HFFc6 (cell line): ENCODE data around the gene LAMTOR2. TPM values are rescaled to one million over a fixed set of nuclear protein-coding genes. Genes with fewer than 3 reads are reported as not detected.

Source experiments
- DNase-seq: peaks from one replicate; pipeline ENCODE4 v3.0.0-alpha.2; 2018
- H3K27ac Mint-ChIP-seq: 2 replicates; pipeline ENCODE4 v1.8.0; 2020; ENCODE audit warnings: mild to moderate bottlenecking, mixed read lengths
- H3K27me3 Mint-ChIP-seq: 2 replicates; pipeline ENCODE4 v1.8.0; 2021; ENCODE audit warnings: mild to moderate bottlenecking, moderate library complexity, mixed read lengths; ENCODE audit not compliant: insufficient read depth
- H3K36me3 Mint-ChIP-seq: 2 replicates; pipeline ENCODE4 v1.8.0; 2021; ENCODE audit warnings: low read depth, mixed read lengths
- H3K4me1 Mint-ChIP-seq: 2 replicates; pipeline ENCODE4 v1.8.0; 2020; ENCODE audit warnings: low read depth, mixed read lengths
- H3K4me3 Mint-ChIP-seq: 2 replicates; pipeline ENCODE4 v1.8.0; 2020; ENCODE audit warnings: mild to moderate bottlenecking, moderate library complexity, mixed read lengths
- H3K9me3 Mint-ChIP-seq: 2 replicates; pipeline ENCODE4 v1.8.0; 2020; ENCODE audit warnings: mild to moderate bottlenecking, mixed read lengths
- total RNA-seq, 6 experiments: library from RNA; stranded (reverse); fragmentation: NEBNext Ultra II Directional; extraction: Animal tissue kit (Norgen Biotek cat#: 25700); gene quantifications; 2 replicates in 1 of 6; 3 replicates in 5 of 6; pipeline ENCODE4 v1.2.3, GENCODE V29; 2021
- TF ChIP-seq, protein P1 (sequence below): fragments of 200-600 bp; sonication (generic); IDR thresholded peaks from 2 replicates; pipeline ENCODE4 v1.5.0; 2021; ENCODE audit warnings: antibody characterized with exemption, mild to moderate bottlenecking

LAMTOR2 gene
- total RNA-seq, 6 experiments from 2014 or later, result 48.5 to 73.6 (median 62.5) TPM

- peak; percentile 73 for DNase-seq
- H3K27ac Mint-ChIP-seq, result peak overlapping the region; percentile 99
- no peaks in the 10 kb centered on the region for H3K36me3 Mint-ChIP-seq
- H3K4me1 Mint-ChIP-seq, result peaks cover 87% of the 10 kb centered on the region
- H3K27me3 Mint-ChIP-seq, result peaks cover 5% of the 10 kb centered on the region; the same call in 1 of the 2 replicates
- TF ChIP-seq, protein P1, sequence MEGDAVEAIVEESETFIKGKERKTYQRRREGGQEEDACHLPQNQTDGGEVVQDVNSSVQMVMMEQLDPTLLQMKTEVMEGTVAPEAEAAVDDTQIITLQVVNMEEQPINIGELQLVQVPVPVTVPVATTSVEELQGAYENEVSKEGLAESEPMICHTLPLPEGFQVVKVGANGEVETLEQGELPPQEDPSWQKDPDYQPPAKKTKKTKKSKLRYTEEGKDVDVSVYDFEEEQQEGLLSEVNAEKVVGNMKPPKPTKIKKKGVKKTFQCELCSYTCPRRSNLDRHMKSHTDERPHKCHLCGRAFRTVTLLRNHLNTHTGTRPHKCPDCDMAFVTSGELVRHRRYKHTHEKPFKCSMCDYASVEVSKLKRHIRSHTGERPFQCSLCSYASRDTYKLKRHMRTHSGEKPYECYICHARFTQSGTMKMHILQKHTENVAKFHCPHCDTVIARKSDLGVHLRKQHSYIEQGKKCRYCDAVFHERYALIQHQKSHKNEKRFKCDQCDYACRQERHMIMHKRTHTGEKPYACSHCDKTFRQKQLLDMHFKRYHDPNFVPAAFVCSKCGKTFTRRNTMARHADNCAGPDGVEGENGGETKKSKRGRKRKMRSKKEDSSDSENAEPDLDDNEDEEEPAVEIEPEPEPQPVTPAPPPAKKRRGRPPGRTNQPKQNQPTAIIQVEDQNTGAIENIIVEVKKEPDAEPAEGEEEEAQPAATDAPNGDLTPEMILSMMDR, result peak; percentile 20; the same call in 1 of the 2 replicates
- H3K9me3 Mint-ChIP-seq, result no peaks in the 10 kb centered on the region
- H3K4me3 Mint-ChIP-seq, result peak overlapping the region; percentile 82
Measured at GRCh38 chr1:156104861-156105832, 50.6 kb downstream of the LAMTOR2 start.

GRCh38 chr1:156106624-156107488 lies 52.3 kb downstream of the LAMTOR2 start:
- DNase-seq, result peak; percentile 49

GRCh38 chr1:156108057-156108456 lies 53.5 kb downstream of the LAMTOR2 start:
- H3K4me3 Mint-ChIP-seq, result no peak overlapping the region
- H3K9me3 Mint-ChIP-seq, result no peaks in the 10 kb centered on the region
- H3K27ac Mint-ChIP-seq, result peak overlapping the region; percentile 54
- H3K4me1 Mint-ChIP-seq, result peaks cover 75% of the 10 kb centered on the region
- peaks cover 5% of the 10 kb centered on the region; the same call in 1 of the 2 replicates for H3K27me3 Mint-ChIP-seq
- TF ChIP-seq, protein P1, result no peak
- no peaks in the 10 kb centered on the region for H3K36me3 Mint-ChIP-seq
- DNase-seq, result no peak

More at GRCh38 chr1:156106624-156107488, 52.3 kb downstream of the LAMTOR2 start:
- Mint-ChIP-seq H3K27ac (peak overlapping the region; percentile 99), H3K4me3 (peak overlapping the region; percentile 82), H3K9me3 (no peaks in the 10 kb centered on the region), H3K4me1 (peaks cover 75% of the 10 kb centered on the region), H3K36me3 (no peaks in the 10 kb centered on the region), H3K27me3 (peaks cover 5% of the 10 kb centered on the region; the same call in 1 of the 2 replicates)
- TF ChIP-seq, protein P1, result no peak

Other genes starting within 250 kb of the LAMTOR2 start
- 10 to 100 TPM; 24.2 to 31.3 (median 28.6) TPM for gene GON4L, start 197.6 kb upstream of the LAMTOR2 start, total RNA-seq
- gene SYT11, start 195.2 kb upstream of the LAMTOR2 start, total RNA-seq, result 10 to 100 TPM; 38.9 to 56.0 (median 48.8) TPM
- gene RIT1, start 143.4 kb upstream of the LAMTOR2 start, total RNA-seq, result 10 to 100 TPM; 26.1 to 35.4 (median 32.1) TPM
- gene KHDC4, start 120.4 kb upstream of the LAMTOR2 start, total RNA-seq, result 10 to 100 TPM; 22.6 to 26.1 (median 23.5) TPM
- gene RXFP4, start 113.1 kb upstream of the LAMTOR2 start, total RNA-seq, result not detected
- gene ARHGEF2, start 76.2 kb upstream of the LAMTOR2 start, total RNA-seq, result 10 to 100 TPM; 82.0 to 94.6 (median 83.9) TPM
- gene SSR2, start 33.8 kb upstream of the LAMTOR2 start, total RNA-seq, result 100 to 1,000 TPM; 341 to 419 (median 374) TPM
- gene UBQLN4, start 984 bp upstream of the LAMTOR2 start, total RNA-seq, result 10 to 100 TPM; 31.6 to 36.0 (median 32.9) TPM
- gene RAB25, start 6.4 kb downstream of the LAMTOR2 start, total RNA-seq, result not detected
- 1 to 10 TPM; 1.4 to 3.1 (median 2.2) TPM for gene MEX3A, start 27.7 kb downstream of the LAMTOR2 start, total RNA-seq
- 1,000 to 10,000 TPM; 1,238 to 1,664 (median 1,535) TPM for gene LMNA, start 59.9 kb downstream of the LAMTOR2 start, total RNA-seq
- gene SEMA4A, start 98.8 kb downstream of the LAMTOR2 start, total RNA-seq, result 1 to 10 TPM in 2 of 6 experiments, under 1 TPM in 4; 0.71 to 1.1 (median 0.83) TPM
- gene SLC25A44, start 139.3 kb downstream of the LAMTOR2 start, total RNA-seq, result 10 to 100 TPM; 19.6 to 25.2 (median 23.4) TPM
- 10 to 100 TPM; 32.7 to 41.0 (median 39.5) TPM for gene PMF1, start 158.2 kb downstream of the LAMTOR2 start, total RNA-seq
- under 1 TPM in 2 of 6 experiments, not detected in 4; 0.40 to 0.62 TPM for gene BGLAP, start 187.4 kb downstream of the LAMTOR2 start, total RNA-seq
- gene PAQR6, start 193.3 kb downstream of the LAMTOR2 start, total RNA-seq, result under 1 TPM; 0.45 to 0.65 (median 0.52) TPM
- gene SMG5, start 228.0 kb downstream of the LAMTOR2 start, total RNA-seq, result 10 to 100 TPM; 46.8 to 56.5 (median 50.6) TPM
- gene TMEM79, start 229.5 kb downstream of the LAMTOR2 start, total RNA-seq, result 1 to 10 TPM; 2.0 to 2.7 (median 2.1) TPM
- 10 to 100 TPM; 50.8 to 91.8 (median 87.4) TPM for gene GLMP, start 240.9 kb downstream of the LAMTOR2 start, total RNA-seq
- not detected for gene VHLL, start 244.5 kb downstream of the LAMTOR2 start, total RNA-seq